Activated CD8-positive, alpha-beta memory T cell treated with anti-CD3 and anti-CD28 coated beads for 48 hours (primary cell): ENCODE results near the gene ANKFN1.
"Not testable (repeated sequence)": the region's sequence is repeated elsewhere in the genome, so short reads cannot be mapped to it uniquely, and the experiment has no call there.

Experiments used
- DNase-seq, 3 experiments: peaks; one replicate each; pipeline ENCODE4 v3.0.0-alpha.2; 2020; ENCODE audit warnings: low read depth in 2 of 3, low spot score in 2 of 3

ANKFN1 gene

DNA sequence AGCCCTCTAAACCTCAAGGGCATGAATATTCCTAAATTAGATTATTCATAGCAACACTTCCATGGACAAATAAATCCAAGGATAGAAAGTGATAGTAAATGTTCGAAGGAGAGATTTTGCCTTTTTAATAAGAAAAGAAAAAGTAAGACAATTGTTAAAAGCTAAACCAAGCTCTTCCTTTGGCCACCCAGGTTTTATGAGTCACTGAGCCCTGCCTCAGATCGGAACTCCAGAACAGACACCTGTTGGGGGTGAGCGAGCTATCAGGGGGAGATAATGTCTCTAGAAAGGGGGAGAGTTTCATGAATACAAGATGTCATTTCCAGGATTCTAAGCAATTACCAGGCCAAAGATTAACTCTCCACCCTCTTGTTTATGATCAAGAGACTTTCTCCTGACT lies 171.4 kb downstream of the ANKFN1 start:
- DNase-seq: no peak

DNA sequence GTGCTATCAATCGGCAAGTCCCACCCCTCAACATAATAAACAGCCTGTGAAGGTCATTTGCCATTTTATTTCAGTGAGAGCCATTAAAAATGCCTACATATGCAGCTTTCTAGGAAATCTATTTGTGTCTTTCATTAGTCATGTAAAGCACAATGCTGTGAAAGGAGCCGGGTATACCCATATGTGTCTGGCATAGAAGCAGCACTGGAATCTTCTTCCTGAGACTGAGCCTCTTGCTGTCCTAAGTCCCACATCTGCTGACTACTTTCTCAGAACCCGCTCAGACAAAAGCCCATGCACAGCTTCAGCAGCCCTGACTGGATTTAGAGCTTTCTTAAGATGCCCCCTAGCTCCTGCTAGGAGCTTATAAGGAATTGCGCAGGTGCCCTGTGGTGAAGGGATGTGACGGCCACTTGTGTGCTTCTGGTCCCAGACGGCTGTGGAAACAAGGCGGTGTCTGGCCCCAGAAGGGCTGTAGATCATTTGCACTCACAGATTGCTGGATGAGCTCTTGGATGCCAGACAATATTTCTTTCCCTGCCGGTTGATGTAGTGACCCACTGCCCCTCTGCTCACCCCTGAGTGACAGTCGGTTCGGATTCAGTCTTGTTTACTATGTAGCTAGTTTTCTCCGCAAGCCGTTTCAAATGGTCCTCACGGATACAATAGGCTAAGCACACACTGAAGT lies 172.2 kb downstream of the ANKFN1 start:
- no peak for DNase-seq

DNA sequence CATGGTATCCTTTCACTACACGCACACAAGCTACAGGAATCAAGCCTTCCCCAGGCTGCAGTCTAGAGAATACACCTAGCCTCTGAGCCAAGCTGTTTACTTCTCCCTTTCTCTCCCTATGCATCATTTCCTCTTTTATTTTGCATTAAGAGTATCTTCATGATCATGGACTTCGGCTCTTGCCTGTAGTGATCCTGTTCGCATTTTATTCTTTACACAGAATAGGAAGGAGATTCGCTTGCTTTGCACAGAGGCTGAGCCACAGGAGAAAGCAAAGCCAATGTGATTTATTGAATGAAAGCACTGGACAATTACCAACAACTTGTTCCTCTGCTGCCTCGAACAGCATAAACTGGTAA lies 172.7 kb downstream of the ANKFN1 start:
- no peak for DNase-seq

DNA sequence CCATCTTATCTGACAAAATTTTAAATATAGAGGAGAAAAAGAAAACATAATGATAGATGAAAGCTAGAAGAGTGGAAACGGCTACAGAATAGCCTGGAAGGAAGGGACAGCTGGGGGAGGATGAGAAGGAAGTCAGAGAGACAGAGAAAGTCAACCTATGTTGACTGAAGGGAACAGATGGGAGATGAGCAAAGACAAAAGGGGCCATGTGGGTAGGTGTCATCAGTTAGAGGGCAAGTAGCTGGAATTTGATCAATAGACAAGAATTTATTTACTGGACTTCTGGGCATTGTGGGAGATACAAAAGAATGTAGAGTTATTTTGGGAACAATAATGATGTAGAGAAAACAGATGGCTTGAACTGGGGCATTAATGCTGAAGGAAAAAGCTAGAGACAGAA lies 194.4 kb downstream of the ANKFN1 start:
- no peak for DNase-seq

DNA sequence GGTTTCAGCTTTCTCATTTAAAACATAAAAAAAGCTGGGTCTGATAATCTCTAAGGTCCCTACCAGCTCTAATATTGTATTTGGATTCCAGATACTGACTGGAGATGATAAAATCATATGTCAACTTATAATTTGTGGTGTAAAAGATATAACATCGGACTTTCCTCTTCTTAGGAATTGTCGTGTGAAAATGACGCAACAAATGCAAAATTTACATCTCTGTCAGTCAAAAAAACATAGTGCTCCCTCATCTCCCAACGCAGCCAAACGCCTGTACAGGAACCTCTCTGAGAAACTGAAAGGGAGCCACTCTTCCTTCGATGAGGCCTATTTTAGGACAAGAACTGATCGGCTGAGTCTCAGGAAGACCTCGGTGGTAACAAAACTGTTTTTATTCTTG lies 197.3 kb downstream of the ANKFN1 start:
- DNase-seq: no peak

DNA sequence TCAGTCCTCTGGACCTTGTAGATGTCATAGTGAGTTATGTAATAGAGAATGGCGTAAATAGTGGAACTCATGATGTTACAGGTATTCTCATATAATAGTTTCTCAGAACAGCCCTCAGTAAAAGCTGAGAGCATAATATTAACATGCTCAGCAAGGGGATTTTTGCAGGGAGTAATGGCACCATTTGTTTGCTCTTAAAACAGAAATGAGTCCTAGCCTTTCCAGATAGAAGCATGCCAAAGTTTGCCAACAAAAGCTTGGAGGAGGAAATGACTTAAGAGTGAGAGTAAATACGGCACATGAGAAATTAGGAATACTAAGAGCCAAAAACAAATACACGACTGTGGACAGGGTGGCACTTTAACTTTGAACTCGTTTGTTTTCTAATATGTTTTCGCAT lies 198.4 kb downstream of the ANKFN1 start:
- DNase-seq: no peak

DNA sequence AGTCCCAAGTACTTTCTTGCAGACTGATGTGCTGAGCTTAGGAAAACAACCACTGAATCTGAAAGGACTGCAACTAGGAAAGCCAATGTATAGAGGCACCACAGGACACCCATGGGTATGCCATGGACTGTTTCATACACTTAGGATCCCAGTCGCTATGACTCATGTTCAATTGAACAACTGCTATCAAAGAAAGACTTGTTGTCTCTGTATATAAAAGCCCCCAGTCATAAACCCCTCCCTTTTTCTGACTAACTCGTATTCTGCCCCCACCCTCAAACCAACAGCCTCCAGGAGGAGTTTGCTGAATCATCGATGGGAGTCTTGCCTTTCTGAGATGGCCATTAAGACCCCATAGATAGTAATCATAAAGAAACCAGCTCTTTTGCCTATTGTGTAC lies 205.4 kb downstream of the ANKFN1 start:
- no peak for DNase-seq

DNA sequence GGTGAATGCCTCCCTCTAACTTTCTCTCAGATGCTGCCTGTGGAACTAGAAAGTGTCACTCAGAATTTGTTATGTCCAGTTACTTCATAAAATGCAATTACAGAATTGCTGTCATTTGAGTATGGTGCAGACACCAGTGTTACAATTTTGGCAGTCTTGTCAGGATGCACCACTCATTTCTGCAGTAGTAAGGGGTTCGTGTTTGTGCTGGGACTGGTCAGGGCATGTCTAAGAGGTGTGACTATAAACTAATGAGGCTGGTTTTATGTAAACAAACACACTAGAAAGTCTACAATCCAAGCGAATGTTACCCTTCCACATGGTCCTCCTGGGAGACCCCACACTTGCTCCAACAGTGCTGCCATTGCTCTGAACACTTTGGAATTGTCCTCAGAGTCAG lies 206.2 kb downstream of the ANKFN1 start:
- no peak for DNase-seq

DNA sequence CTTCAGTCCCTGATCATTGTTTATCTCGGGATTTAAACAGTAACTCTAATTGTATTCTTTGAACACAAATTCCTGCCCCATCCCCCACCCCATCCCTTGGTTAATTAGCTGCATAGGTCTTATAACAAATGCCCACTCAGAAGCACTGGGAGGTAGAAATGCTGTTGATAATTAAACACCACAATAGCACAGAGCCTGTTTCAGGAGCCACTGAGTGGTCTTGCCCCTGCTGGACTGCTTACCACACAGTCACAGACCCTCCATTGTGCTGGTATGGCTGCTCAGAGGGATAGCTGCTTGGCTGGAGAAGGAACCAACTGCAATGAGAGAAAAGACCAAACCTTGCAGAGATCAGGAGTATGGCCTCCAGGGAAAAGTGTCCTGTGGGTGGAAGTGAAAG lies 214.1 kb downstream of the ANKFN1 start:
- no peak for DNase-seq

DNA sequence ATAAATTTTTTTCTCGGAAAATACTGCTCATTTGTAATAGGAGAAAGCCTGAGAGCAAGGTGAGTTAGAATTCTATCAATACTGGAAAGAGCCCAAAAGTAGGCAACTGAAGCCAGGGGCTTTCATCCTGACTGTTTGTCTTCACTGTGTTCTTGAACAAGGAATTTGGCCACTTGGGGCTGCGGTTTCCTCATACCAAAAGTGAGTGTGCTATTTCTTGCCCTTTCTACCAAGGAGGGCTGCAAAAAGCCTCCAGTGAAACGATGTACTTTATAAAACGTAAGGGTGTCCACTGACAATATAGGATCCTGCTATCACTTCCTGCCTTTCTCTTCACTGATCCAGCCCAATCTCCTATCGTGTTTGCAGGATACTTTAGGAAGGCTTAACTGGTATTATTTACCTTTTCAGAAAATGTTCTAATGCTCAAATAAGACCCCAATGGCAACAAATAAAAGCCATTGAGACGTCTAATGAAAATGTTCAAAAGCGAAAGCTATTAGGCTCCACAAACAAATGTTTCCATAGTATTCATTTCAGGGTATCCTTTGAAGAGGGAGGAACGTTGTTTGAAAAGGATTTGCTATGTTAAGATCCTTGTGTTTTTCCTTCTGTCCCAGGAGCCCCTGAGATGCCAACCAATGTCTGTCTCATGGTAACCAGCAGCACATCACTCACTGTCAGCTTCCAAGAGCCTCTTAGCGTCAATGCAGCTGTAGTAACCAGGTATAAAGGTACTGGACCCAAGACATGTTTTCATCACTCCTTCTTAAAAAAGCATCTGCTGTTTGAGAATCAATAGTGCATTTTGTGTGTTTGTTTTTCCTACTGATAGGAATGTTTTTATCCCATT lies 220.9 kb downstream of the ANKFN1 start:
- DNase-seq: no peak

DNA sequence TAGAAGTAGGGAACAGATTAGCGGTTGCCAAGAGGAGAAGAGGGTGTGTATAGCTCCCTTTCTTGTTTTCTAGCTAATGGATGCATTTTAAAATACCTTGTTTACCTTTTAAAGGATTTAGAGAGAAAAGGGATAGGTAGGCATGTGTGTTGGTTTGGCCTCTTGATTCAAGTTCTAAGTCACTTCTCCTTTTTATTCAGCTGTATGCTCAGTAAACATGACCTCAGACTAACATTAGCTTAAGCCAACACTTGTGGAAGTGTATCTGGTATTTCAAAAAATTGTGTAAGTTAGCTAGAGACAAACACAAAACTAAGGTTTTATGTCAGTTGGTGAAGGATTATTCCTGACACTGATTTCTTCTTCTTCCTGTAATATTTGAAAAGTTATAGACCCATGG lies 236.1 kb downstream of the ANKFN1 start:
- DNase-seq: no peak

DNA sequence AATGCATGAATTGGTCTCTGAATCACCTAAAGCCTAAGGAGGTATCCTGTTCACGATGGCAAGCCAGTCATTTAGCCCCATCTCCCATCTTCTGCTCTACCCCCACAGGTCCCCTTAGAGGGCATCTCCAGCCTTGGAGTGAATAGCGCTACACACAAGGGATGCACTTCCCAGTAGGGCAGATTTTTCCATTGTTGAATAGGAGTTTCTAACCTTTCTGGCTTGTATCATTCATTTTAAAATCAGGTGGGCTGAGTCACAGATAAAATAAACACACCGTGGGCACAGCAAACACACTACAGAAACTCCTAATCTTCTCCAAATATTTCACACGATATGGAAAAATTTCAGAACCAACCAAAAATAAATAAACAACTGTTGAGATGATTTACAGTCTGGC lies 239.0 kb downstream of the ANKFN1 start:
- no peak for DNase-seq

DNA sequence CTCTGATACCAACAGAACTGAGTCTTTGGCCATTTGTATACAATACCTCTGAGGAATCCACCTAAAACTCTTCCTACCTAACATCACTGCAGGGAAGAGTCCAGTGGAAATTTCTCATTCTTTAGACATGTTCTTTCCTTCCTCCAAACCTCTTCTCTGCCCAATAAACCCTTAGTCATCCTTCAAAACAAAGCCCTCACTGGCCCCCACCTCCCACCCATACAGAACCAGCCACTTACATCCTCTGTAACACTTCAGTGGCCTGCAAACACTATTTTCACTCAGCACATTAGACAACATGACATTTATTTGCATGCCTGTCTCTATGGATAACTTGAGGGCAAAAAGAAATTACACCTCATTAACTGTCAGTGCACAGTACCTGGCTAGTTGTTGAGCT lies 239.9 kb downstream of the ANKFN1 start:
- no peak for DNase-seq

DNA sequence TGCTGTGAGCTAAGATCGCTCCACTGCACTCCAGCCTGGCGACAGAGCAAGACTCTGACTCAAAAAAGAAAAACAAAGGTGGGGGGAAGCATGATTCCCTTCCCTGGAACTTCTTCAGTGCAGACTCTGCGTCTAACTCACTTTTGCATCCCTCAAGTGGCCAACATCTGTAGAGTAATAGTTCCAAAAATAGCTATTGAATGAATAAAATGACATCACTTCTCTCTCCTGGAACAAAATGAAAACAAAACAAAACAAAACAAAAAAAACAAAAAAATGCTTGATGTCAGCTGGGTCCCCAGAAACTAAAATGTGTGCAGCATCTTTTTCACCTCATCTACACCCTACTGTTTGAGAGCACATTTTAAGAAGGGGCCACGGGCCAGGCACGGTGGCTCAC lies 242.5 kb downstream of the ANKFN1 start:
- DNase-seq: no peak

DNA sequence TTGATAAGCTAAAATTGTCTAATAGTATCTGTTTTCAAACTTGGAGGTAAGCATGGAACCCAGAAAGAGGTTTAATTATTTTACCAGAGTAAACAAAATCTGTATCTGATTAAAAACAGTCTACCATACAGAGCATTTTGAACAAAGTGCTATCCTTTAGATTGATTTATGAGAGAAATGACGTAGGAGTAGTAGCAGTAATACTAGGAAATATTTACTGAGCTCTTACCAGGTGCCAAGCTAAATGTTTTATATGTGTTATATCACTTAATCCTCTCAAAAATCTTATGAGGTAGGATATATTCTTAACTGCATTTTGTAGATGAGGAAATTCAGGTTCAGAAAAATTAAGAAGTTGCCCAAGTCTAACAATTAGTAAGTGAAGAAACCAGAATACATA lies 253.8 kb downstream of the ANKFN1 start:
- no peak for DNase-seq

DNA sequence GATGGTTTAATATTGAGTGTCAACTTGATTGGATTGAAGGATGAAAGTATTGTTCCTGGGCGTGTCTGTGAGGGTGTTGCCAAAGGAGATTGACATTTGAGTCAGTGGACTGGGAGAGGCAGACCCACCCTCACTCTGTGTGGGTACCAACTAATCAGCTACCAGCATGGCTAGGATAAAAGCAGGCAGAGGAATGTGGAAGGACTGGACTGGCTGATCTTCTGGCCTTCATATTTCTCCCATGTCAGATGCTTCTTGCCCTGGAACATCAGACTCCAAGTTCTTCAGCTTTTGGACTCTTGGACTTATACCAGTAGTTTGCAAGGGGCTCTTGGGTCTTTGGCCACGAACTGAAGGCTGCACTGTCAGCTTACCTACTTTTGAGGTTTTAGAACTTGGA lies 259.1 kb downstream of the ANKFN1 start:
- not testable (repeated sequence) for DNase-seq

DNA sequence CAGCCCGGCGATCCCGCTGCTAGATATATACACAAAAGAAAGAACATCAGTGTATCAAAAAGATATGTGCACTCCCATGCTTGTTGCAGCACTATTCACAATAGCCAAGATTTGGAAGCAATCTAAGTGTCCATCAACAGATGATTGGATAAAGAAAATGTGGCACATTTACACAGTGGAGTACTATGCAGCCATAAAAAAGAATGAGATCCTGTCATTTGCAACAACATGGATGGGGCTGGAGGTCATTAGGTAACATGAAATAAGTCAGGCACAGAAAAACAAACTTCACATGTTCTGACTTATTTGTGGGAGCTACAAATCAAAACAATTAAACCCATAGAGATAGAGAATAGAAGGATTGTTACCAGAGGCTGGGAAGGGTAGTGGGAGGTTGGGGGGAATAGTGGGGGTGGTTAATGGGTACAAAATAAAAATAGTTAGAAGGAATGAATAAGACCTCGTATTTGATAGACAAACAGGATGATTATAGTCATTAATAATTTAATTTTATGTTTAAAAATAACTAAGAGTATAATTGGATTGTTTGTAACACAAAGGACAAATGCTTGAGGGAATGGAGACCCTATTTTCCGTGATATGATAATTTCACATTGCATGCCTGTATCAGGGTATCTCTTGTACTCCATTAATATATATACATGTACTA lies 263.5 kb downstream of the ANKFN1 start:
- no peak for DNase-seq

DNA sequence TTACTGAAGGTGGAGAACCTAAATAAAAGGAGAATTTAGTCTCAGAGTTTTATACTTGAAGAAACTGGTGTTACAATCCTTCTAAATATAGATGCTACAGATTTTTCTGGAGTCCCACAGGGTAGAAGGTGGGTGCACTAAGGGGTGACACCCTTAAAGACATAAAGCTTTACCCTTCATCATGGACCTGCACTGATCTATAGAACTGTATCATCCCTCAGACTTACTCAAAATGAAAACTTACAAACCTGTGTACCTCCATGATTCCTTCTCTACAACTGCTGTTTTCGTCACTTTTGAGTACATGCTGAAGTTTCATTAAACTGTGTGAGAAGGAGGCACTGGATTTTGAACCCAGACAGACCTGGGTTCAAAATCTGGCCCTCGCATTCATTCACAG lies 270.7 kb downstream of the ANKFN1 start:
- no peak for DNase-seq

DNA sequence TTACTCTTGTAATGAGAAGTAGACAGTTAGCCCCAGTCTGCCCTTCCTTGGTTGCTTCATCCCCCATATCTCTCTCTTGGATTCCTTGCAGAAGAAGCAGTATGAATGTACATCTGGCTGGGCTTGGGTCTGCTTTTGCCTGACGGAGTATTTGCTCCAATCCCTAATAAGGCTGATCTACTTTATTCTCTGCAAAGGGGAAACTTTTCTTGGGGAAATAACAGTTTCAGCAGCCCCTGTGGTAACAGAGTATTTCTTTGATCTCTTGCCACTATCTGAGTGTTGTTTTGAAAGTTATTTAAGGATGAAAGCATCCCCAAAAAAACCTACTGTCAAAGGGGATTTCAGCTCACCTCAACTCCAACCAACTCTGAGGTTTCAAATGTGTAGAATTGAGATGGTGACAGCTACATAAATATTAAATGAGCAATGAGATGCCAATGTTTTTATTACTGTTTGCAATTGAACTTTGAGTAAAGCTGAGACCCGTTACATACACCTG lies 271.3 kb downstream of the ANKFN1 start:
- DNase-seq: no peak

DNA sequence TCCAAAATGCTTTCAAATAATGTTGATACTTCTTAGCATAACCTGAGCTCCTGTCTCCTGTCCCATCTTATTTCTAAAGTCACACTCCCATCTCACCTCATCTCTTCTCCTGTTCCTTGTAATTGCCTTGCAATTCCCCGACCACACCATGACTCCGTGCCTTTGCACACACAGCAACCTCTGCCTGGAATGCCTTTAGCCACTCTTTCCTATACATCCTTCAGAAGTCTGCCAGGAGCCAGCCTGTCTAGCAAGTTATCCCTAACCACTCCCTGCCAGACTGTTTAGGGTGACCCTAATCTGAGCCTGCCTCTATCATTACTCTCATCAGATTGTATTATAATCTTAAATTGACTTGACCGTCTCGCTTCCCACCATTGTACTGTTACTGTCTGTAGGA lies 272.2 kb downstream of the ANKFN1 start:
- DNase-seq: no peak

DNA sequence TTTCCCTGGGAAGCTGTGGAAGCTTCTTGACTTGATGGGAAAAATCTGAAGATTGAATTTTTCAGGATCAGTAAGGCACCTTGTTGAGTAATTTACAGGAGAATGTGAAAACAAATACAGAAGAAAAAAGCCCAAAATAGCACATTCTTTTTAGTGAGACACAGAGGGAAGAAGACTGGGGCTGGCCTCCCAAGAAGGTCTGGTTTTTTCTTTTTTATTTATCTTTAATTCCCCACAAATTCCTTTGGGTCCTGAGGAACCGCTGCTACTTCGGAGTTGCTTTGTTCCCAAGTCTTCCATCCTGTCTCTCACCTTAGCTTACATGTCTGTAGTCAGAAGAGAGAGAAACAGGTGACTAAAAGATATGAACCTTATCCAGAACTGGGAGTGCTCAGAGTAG lies 273.6 kb downstream of the ANKFN1 start:
- no peak for DNase-seq

DNA sequence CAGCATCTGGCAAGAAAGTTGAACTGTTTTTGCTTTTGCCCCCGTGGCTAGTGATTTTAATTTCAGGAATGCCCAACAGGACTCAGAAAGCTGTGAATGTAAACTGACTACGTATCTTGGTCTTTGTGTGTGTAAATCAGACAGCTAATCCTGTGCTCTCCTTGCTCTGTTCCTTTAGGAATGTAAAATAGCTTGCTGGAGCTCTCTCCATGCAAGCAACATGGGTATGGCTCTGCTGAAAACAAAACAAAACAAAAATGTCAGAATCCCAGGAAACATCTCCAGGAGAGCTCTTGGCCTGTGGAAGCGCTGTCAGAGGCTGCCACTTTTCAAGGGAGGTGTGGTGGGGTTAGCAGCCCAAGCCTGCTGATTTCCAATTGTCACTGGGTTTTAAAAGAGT lies 278.5 kb downstream of the ANKFN1 start:
- DNase-seq: no peak
